ENCODE measurements around the gene CADM4. TPM values are rescaled to one million over a fixed set of nuclear protein-coding genes. Genes with fewer than 3 reads are reported as not detected.

Gene CADM4
- total RNA-seq, 4 donors from 2014 or later: 2.3 to 11.9 (median 3.4) TPM

DNA sequence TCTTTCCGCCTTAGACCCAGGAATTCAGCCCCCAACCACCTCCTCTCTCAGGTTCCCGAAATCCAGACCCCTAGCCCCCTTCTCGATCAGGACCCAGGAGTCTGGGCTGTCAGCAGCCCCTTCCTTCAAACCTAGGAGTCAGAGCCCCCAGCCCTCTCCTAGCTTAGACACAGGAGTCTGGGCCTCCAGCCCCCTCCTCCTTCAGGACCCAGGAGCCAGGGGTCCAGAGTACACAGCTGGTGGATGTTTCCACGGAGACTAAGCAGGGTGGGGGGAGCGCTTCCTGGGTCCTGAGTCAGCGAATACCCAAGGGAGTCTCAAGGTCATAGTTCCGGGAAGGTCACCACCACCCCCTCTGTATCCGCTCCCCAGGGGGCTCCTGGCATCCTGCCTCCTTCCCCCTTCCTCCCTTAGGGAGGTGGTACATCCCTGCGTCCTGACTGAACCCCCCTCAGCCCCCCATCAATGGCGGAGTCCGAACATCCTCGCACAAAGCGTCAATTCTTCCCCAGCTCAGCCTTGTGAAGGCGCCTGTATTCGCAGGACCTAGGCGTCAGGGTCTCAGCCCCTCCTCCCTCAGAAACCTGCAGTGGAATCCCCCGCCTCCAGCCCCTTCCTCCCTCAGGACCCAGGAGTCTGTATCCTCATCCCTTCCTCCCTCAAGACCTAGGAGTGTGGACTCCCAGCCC is 4.6 kb downstream of the CADM4 start:
- TF ChIP-seq, protein P1, sequence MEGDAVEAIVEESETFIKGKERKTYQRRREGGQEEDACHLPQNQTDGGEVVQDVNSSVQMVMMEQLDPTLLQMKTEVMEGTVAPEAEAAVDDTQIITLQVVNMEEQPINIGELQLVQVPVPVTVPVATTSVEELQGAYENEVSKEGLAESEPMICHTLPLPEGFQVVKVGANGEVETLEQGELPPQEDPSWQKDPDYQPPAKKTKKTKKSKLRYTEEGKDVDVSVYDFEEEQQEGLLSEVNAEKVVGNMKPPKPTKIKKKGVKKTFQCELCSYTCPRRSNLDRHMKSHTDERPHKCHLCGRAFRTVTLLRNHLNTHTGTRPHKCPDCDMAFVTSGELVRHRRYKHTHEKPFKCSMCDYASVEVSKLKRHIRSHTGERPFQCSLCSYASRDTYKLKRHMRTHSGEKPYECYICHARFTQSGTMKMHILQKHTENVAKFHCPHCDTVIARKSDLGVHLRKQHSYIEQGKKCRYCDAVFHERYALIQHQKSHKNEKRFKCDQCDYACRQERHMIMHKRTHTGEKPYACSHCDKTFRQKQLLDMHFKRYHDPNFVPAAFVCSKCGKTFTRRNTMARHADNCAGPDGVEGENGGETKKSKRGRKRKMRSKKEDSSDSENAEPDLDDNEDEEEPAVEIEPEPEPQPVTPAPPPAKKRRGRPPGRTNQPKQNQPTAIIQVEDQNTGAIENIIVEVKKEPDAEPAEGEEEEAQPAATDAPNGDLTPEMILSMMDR (IDR thresholded peaks at IDR 0.05): no peak
- peaks cover 1 to 2% of the 10 kb centered on the region in 2 donors for H3K4me1 ChIP-seq
- intact Hi-C loops (cut with DNase I): no loop called here
- no peaks in the 10 kb centered on the region for H3K9me3 ChIP-seq
- H3K27ac ChIP-seq: no peak overlapping the region
- H3K4me3 ChIP-seq (replicated peaks in 1 of 3): no peak overlapping the region
- DNase-seq: no peak
- no peaks in the 10 kb centered on the region for H3K27me3 ChIP-seq
- WGBS, 2 donors: 24 to 29% methylated on average over 15 to 17 of the region's 17 CpGs
- H3K36me3 ChIP-seq: no peaks in the 10 kb centered on the region

- no peak overlapping the region for H3K27ac ChIP-seq
- intact Hi-C loops (cut with DNase I): no loop called here
Observed at GRCh38 chr19:43634506-43634871, 5.2 kb downstream of the CADM4 start.

GRCh38 chr19:43634068-43634467 is 5.6 kb downstream of the CADM4 start:
- intact Hi-C loops (cut with DNase I): no loop called here
- DNase-seq: no peak
- no peaks in the 10 kb centered on the region for H3K4me1 ChIP-seq

More at GRCh38 chr19:43634506-43634871, 5.2 kb downstream of the CADM4 start:
- no peak for TF ChIP-seq POLR2A (IDR thresholded peaks at IDR 0.05)
- TF ChIP-seq, protein P1 (IDR thresholded peaks at IDR 0.05): no peak
- H3K9me3 ChIP-seq: no peaks in the 10 kb centered on the region
- no peaks in the 10 kb centered on the region for H3K27me3 ChIP-seq
- 29 to 34% methylated on average over 5 of the region's 5 CpGs for WGBS, 2 donors
- no peaks in the 10 kb centered on the region for H3K36me3 ChIP-seq
- no peak overlapping the region for H3K4me3 ChIP-seq (replicated peaks in 1 of 3)
- DNase-seq: no peak
- no peaks in the 10 kb centered on the region for H3K4me1 ChIP-seq

GRCh38 chr19:43633520-43633919 is 6.1 kb downstream of the CADM4 start:
- Histone ChIP-seq H3K27ac (no peak overlapping the region), H3K4me1 (no peaks in the 10 kb centered on the region), H3K36me3 (no peaks in the 10 kb centered on the region), H3K4me3 (replicated peaks in 1 of 3) (no peak overlapping the region), H3K27me3 (no peaks in the 10 kb centered on the region), H3K9me3 (no peaks in the 10 kb centered on the region)
- WGBS, 2 donors: 87% methylated on average over 4 of the region's 4 CpGs
- intact Hi-C loops (cut with DNase I): no loop called here
- no peak for TF ChIP-seq POLR2A (IDR thresholded peaks at IDR 0.05)
- TF ChIP-seq, protein P1 (IDR thresholded peaks at IDR 0.05): no peak
- no peak for DNase-seq

More at GRCh38 chr19:43634068-43634467, 5.6 kb downstream of the CADM4 start:
- H3K27me3 ChIP-seq: no peaks in the 10 kb centered on the region
- H3K4me3 ChIP-seq (replicated peaks in 1 of 3): no peak overlapping the region
- no peaks in the 10 kb centered on the region for H3K36me3 ChIP-seq
- TF ChIP-seq POLR2A (IDR thresholded peaks at IDR 0.05): no peak
- TF ChIP-seq, protein P1 (IDR thresholded peaks at IDR 0.05): no peak
- H3K9me3 ChIP-seq: no peaks in the 10 kb centered on the region
- WGBS, 2 donors: 92 to 100% methylated on average over 2 to 5 of the region's 5 CpGs
- no peak overlapping the region for H3K27ac ChIP-seq

- Histone ChIP-seq H3K27me3 (no peaks in the 10 kb centered on the region), H3K4me1 (no peaks in the 10 kb centered on the region), H3K36me3 (no peaks in the 10 kb centered on the region), H3K9me3 (no peaks in the 10 kb centered on the region), H3K4me3 (replicated peaks in 1 of 3) (no peak overlapping the region), H3K27ac (no peak overlapping the region)
- intact Hi-C loops (cut with DNase I): no loop called here
- 88 to 90% methylated on average over 5 of the region's 5 CpGs for WGBS, 2 donors
- TF ChIP-seq POLR2A (IDR thresholded peaks at IDR 0.05): no peak
- TF ChIP-seq, protein P1 (IDR thresholded peaks at IDR 0.05): no peak
- DNase-seq: no peak
Observed at GRCh38 chr19:43631491-43631890, 8.2 kb downstream of the CADM4 start.

Data from thyroid gland (tissue), 4 donors.